K562 (cell line): Measurements from ENCODE around the gene ALOX12B. TPM values are rescaled to one million over a fixed set of nuclear protein-coding genes. Genes with fewer than 3 reads are reported as not detected.

Source experiments
- ATAC-seq: fragments of 200-7000 bp; cut with Tn5 transposase; 3 replicates; pipeline ENCODE4 v1.9.1; 2020; ENCODE audit warnings: moderate library complexity
- BruUV-seq: library from RNA; stranded (reverse); fragments of 400-500 nt; replicated peaks from 2 replicates; lab custom pipeline; 2021; lab: Mats Ljungman, UMichigan
- CTCF ChIA-PET: fragments of 300-600 bp; formaldehyde crosslinking; extraction: SDS; loops from one replicate; lab custom pipeline; 2021; ENCODE audit warnings: low intra/inter-chr PET ratio; lab: Yijun Ruan, JAX
- POLR2A ChIA-PET: fragments of 300-600, 350-650 bp; sonication (Branson Sonifier 250); formaldehyde crosslinking; extraction: SDS; loops from one replicate; lab custom pipeline; 2021; ENCODE audit warnings: antibody characterized with exemption, inconsistent platforms; lab: Yijun Ruan, JAX
- DNase-seq, 4 experiments: peaks; one replicate each; pipeline versions ENCODE4 v3.0.0 to v3.0.0-alpha.2; 2011 to 2018; ENCODE audit warnings: low spot score in 3 of 4, mixed read lengths in 3 of 4; ENCODE audit errors: extremely low read depth in 1 of 4
- FAIRE-seq: peaks from 2 replicates; lab custom pipeline; 2011; peaks lifted over from hg19 to GRCh38; lab: Jason Lieb, UNC
- H2AFZ ChIP-seq: 2 replicates; pipeline ENCODE4 v1.6.0; 2011; ENCODE audit warnings: low read depth, low read length, control low read depth, inconsistent platforms
- H3K27ac ChIP-seq: fragments of 200-600 bp; 3 replicates; pipeline ENCODE4 v1.8.0; 2011; ENCODE audit warnings: low read depth, mild to moderate bottlenecking, control low read depth, inconsistent platforms, low read length, moderate library complexity, mixed read lengths; ENCODE audit errors: extremely low read depth
- H3K27me3 ChIP-seq, 2 experiments: fragments of 300-600 bp in 1 of 2; 2 replicates in 1 of 2; 3 replicates in 1 of 2; pipeline versions ENCODE4 v1.6.0 to v1.8.0; 2011; ENCODE audit warnings: inconsistent platforms in 2 of 2, low read length in 2 of 2, mild to moderate bottlenecking in 1 of 2, mixed read lengths in 1 of 2, moderate library complexity in 1 of 2; ENCODE audit not compliant: control insufficient read depth in 2 of 2, insufficient read depth in 2 of 2
- H3K36me3 ChIP-seq: fragments of 300-600 bp; 3 replicates; pipeline ENCODE4 v1.8.0; 2011; ENCODE audit warnings: mild to moderate bottlenecking, low read length, inconsistent platforms; ENCODE audit not compliant: control insufficient read depth, insufficient read depth
- H3K4me1 ChIP-seq, 2 experiments: fragments of 200-600 bp in 1 of 2; replicated peaks in 1 of 2; 2 replicates in 1 of 2; 3 replicates in 1 of 2; pipeline versions ENCODE4 v1.5.1 to v1.8.0; 2011; ENCODE audit warnings: inconsistent platforms in 2 of 2, low read length in 2 of 2, mild to moderate bottlenecking in 1 of 2, mixed read lengths in 1 of 2, moderate library complexity in 1 of 2; ENCODE audit not compliant: control insufficient read depth in 2 of 2, insufficient read depth in 2 of 2
- H3K4me2 ChIP-seq: 2 replicates; pipeline ENCODE4 v1.6.1; 2011; ENCODE audit warnings: low read length, control low read depth, inconsistent platforms, mixed read lengths; ENCODE audit not compliant: insufficient read depth
- H3K4me3 ChIP-seq: fragments of 200-600 bp; sonication (generic), shearing (Covaris generic); 2 replicates; pipeline ENCODE4 v1.5.1; 2016; ENCODE audit warnings: control low read depth, inconsistent platforms
- H3K79me2 ChIP-seq: fragments of 200-600 bp; 3 replicates; pipeline ENCODE4 v1.8.0; 2011; ENCODE audit warnings: low read length, inconsistent platforms; ENCODE audit not compliant: control insufficient read depth, insufficient read depth
- H3K9ac ChIP-seq, 2 experiments: 2 replicates each; pipeline versions ENCODE4 v1.6.0 to v1.6.1; 2011; ENCODE audit warnings: low read depth in 2 of 2, low read length in 2 of 2, control low read depth in 1 of 2, inconsistent platforms in 1 of 2, mild to moderate bottlenecking in 1 of 2, mixed read lengths in 1 of 2; ENCODE audit not compliant: insufficient read depth in 1 of 2
- H3K9me1 ChIP-seq: one replicate; pipeline ENCODE4 v1.6.0; 2011; ENCODE audit warnings: inconsistent platforms, mild to moderate bottlenecking, low read length, moderate library complexity; ENCODE audit not compliant: control insufficient read depth, insufficient read depth
- H3K9me3 ChIP-seq: replicated peaks from 2 replicates; pipeline ENCODE4 v1.5.1; 2011; ENCODE audit warnings: low read depth, low read length, inconsistent platforms; ENCODE audit not compliant: control insufficient read depth, insufficient read depth
- H4K20me1 ChIP-seq: replicated peaks from 2 replicates; pipeline ENCODE4 v1.6.1; 2011; ENCODE audit warnings: low read length, inconsistent platforms, mixed read lengths; ENCODE audit not compliant: control insufficient read depth, insufficient read depth
- ADNP ChIP-seq: fragments of 200-800 bp; sonication (Bioruptor generic); IDR thresholded peaks from 2 replicates; pipeline ENCODE4 v1.6.1; 2016; ENCODE audit warnings: missing genetic modification characterization, missing compliant biosample characterization
- ARID3A ChIP-seq: IDR thresholded peaks from 2 replicates; pipeline ENCODE4 v1.6.1; 2012; ENCODE audit warnings: low read depth, low read length, improper control_type of control experiment, borderline replicate concordance
- CBX2 ChIP-seq: fragments of 200-600 bp; sonication (generic); IDR thresholded peaks from one replicate; pipeline ENCODE4 v1.6.1; 2012; ENCODE audit warnings: mild to moderate bottlenecking, low read length, inconsistent platforms; ENCODE audit not compliant: insufficient read depth, poor library complexity, severe bottlenecking
- GTF2B ChIP-seq: IDR thresholded peaks from 2 replicates; pipeline ENCODE4 v1.6.1; 2011; ENCODE audit not compliant: insufficient read length; ENCODE audit errors: extremely low read depth
- MTA2 ChIP-seq: fragments of 450-650 bp; IDR thresholded peaks from 2 replicates; pipeline ENCODE4 v1.6.1; 2016; ENCODE audit warnings: low read depth
- NONO ChIP-seq, 2 experiments: fragments of 200-400 bp in 1 of 2; fragments of 450-650 bp in 1 of 2; formaldehyde crosslinking in 1 of 2; IDR thresholded peaks; 2 replicates each; pipeline ENCODE4 v1.6.1; 2017; ENCODE audit warnings: low read depth in 2 of 2, mild to moderate bottlenecking in 2 of 2, moderate library complexity in 2 of 2, low read length in 1 of 2
- NR2C1 ChIP-seq, 2 experiments: fragments of 450-650 bp; IDR thresholded peaks; 2 replicates each; pipeline ENCODE4 v1.6.1; 2017; ENCODE audit warnings: mild to moderate bottlenecking in 2 of 2, antibody characterized with exemption in 1 of 2, inconsistent platforms in 1 of 2, missing compliant biosample characterization in 1 of 2, missing genetic modification characterization in 1 of 2
- SMC3 ChIP-seq: conservative IDR thresholded peaks from 2 replicates; pipeline ENCODE4 v1.6.1; 2011; ENCODE audit warnings: low read depth, low read length, improper control_type of control experiment; ENCODE audit not compliant: insufficient read depth
- TSHZ1 ChIP-seq: fragments of 250-450 bp; sonication (Bioruptor Pico); IDR thresholded peaks from 2 replicates; pipeline ENCODE4 v1.4.0; 2020; ENCODE audit warnings: mild to moderate bottlenecking, moderate library complexity
- ZNF184 ChIP-seq: sonication (generic); formaldehyde crosslinking; IDR thresholded peaks from 2 replicates; pipeline ENCODE4 v1.5.0; 2020; ENCODE audit warnings: missing genetic modification reagents
- ZNF395 ChIP-seq: fragments of 200-800 bp; sonication (Bioruptor generic); IDR thresholded peaks from 2 replicates; pipeline ENCODE4 v1.6.1; 2017; ENCODE audit warnings: missing genetic modification characterization, missing compliant biosample characterization
- WGBS: fragments of 100-300 bp; shearing (Covaris generic); methylation state at CpG from one replicate; pipeline ENCODE4 v1.1.6; 2016; ENCODE audit warnings: low coverage, mixed read lengths; ENCODE audit not compliant: insufficient coverage; ENCODE audit errors: missing lambda C conversion rate; 5-methylcytosine and 5-hydroxymethylcytosine counted together
- in situ Hi-C: fragments of 300-500 bp; cut with MboI; formaldehyde crosslinking; loops from 4 replicates; pipeline ENCODE4 v1.15.0; 2018; ENCODE audit warnings: inconsistent platforms, mixed read lengths
- intact Hi-C: fragments of 100-400 bp; cut with micrococcal nuclease; formaldehyde crosslinking; loops from 2 replicates; pipeline ENCODE4 v1.14.2; 2022
- polyA plus RNA-seq, 8 experiments: library from polyadenylated mRNA; depleted of rRNA in 4 of 8; stranded (reverse) in 5 of 8; unstranded in 3 of 8; fragments of >200 nt; fragmentation: Nextera tagmentation in 2 of 8; fragmentation: Illumina TruSeq in 1 of 8; extraction: Ambion mirVana in 2 of 8; extraction: Trizol in 1 of 8; gene quantifications; 2 replicates each; pipeline versions ENCODE4 v1.2.1 to v1.2.3, GENCODE V29; 2011 to 2014; ENCODE audit warnings: inconsistent platforms in 1 of 8, missing spikeins in 1 of 8
- total RNA-seq, 7 experiments: library from RNA; depleted of rRNA in 6 of 7; stranded (reverse); fragments of >200 nt in 6 of 7; fragmentation: Illumina TruSeq in 2 of 7; extraction: Trizol in 2 of 7; gene quantifications; 2 replicates each; pipeline versions ENCODE4 v1.2.1 to v1.2.3, GENCODE V29; 2011 to 2021; ENCODE audit warnings: low replicate concordance in 1 of 7

The ALOX12B gene
- total and polyA plus RNA-seq, 9 of the 15 experiments (the other 6 are each of a cell fraction or from before 2014, with no cell fraction given) = not detected

GRCh38 chr17:8039611-8040168, 47.8 kb downstream of the ALOX12B start (continued):
- TF ChIP-seq ARID3A (no peak), ADNP (tag) (no peak)

GRCh38 chr17:8038954-8039610, 48.4 kb downstream of the ALOX12B start, which contains the start of gene ALOX15B:
TSS of gene ALOX15B (plus strand) at chr17:8039059. CDS start at chr17:8039156, 97 bp downstream.
- no peak within 1 kb of the TSS for H3K9ac ChIP-seq
- H3K27ac ChIP-seq = no peak within 1 kb of the TSS
- no peak within 1 kb of the TSS for H3K4me2 ChIP-seq
- no peak within 1 kb of the TSS for H3K4me3 ChIP-seq
- H3K9me1 ChIP-seq = no peaks in the 10 kb centered on the region
- no peaks in the 10 kb centered on the region for H4K20me1 ChIP-seq
- POLR2A ChIA-PET = no interaction called here
- 23% methylated on average over 9 of the region's 37 CpGs for WGBS
- in situ Hi-C loops (no loop called here), intact Hi-C loops (no loop called here)
- H3K36me3 ChIP-seq = no peaks in the 10 kb centered on the region
- ATAC-seq (no peak), FAIRE-seq (no peak), DNase-seq (no peak)
- H2AFZ ChIP-seq = no peak within 1 kb of the TSS
- H3K79me2 ChIP-seq = no peaks in the 10 kb centered on the region
- H3K9me3 ChIP-seq = no peaks in the 10 kb centered on the region
- peaks cover 0 to 15% of the 10 kb centered on the region in 2 experiments; a peak in 2 of 5 replicates for H3K27me3 ChIP-seq
- H3K4me1 ChIP-seq = peaks cover 0 to 6% of the 10 kb centered on the region in 2 experiments; a peak in 3 of 5 replicates
- CTCF ChIA-PET = no interaction called here
- BruUV-seq = no TSS peak
- no peak for TF ChIP-seq NONO (IDR thresholded peaks at IDR 0.05; ENCODE audit: low read depth in 2 of 2, low read length in 1 of 2)
- TF ChIP-seq MTA2 = no peak
- TF ChIP-seq CBX2 = no peak
- TF ChIP-seq SMC3 = no peak
- no peak for TF ChIP-seq NR2C1 (IDR thresholded peaks at IDR 0.05)
- no peak for TF ChIP-seq NR2C1 (tag; IDR thresholded peaks at IDR 0.05)
- no peak for TF ChIP-seq TSHZ1
- TF ChIP-seq ZNF184 (CRISPR knock-in tag) = no peak
- TF ChIP-seq GTF2B = no peak
- TF ChIP-seq ZNF395 = no peak
